ENCODE measurements around the gene INO80C.
A peak's percentile ranks its signal among the peaks of the same experiment; 100 is the strongest.

Gene INO80C

GRCh38 chr18:35497370-35498197 is at the start of gene INO80C:
Gene INO80C (minus strand): TSS chr18:35497960. CDS start chr18:35497874, 86 bp downstream.
- DNase-seq (ENCODE audit: low read depth in 2 of 2), result peak; percentile 88 to 90

- DNase-seq (ENCODE audit: low read depth in 2 of 2), result no peak
These were observed 49.3 kb upstream of the INO80C start for GRCh38 chr18:35547008-35547605.

GRCh38 chr18:35542356-35542755 is 44.6 kb upstream of the INO80C start:
- DNase-seq (ENCODE audit: low read depth in 2 of 2), result no peak

GRCh38 chr18:35535297-35535696 is 37.5 kb upstream of the INO80C start:
- DNase-seq (ENCODE audit: low read depth in 2 of 2), result no peak

GRCh38 chr18:35533916-35534405 is 36.2 kb upstream of the INO80C start:
- no peak for DNase-seq (ENCODE audit: low read depth in 2 of 2)

GRCh38 chr18:35528749-35529274 is 31.1 kb upstream of the INO80C start:
- no peak for DNase-seq (ENCODE audit: low read depth in 2 of 2)

- no peak for DNase-seq (ENCODE audit: low read depth in 2 of 2)
These were observed 28.8 kb upstream of the INO80C start for GRCh38 chr18:35526495-35527059.

GRCh38 chr18:35525795-35526494 is 28.2 kb upstream of the INO80C start:
- DNase-seq (ENCODE audit: low read depth in 2 of 2), result no peak

- DNase-seq (ENCODE audit: low read depth in 2 of 2), result no peak
These were observed 26.5 kb upstream of the INO80C start for GRCh38 chr18:35524226-35524625.

- no peak for DNase-seq (ENCODE audit: low read depth in 2 of 2)
These were observed 24.6 kb upstream of the INO80C start for GRCh38 chr18:35522130-35522959.

GRCh38 chr18:35521133-35521532 is 23.4 kb upstream of the INO80C start:
- DNase-seq (ENCODE audit: low read depth in 2 of 2), result no peak

GRCh38 chr18:35519148-35519899 is 21.6 kb upstream of the INO80C start:
- no peak for DNase-seq (ENCODE audit: low read depth in 2 of 2)

GRCh38 chr18:35517715-35518114 is 20.0 kb upstream of the INO80C start:
- DNase-seq (ENCODE audit: low read depth in 2 of 2), result no peak

GRCh38 chr18:35516789-35517188 is 19.0 kb upstream of the INO80C start:
- DNase-seq (ENCODE audit: low read depth in 2 of 2), result no peak

GRCh38 chr18:35516351-35516750 is 18.6 kb upstream of the INO80C start:
- no peak for DNase-seq (ENCODE audit: low read depth in 2 of 2)

GRCh38 chr18:35515460-35516130 is 17.8 kb upstream of the INO80C start:
- no peak for DNase-seq (ENCODE audit: low read depth in 2 of 2)

- no peak for DNase-seq (ENCODE audit: low read depth in 2 of 2)
These were observed 17.1 kb upstream of the INO80C start for GRCh38 chr18:35514752-35515459.

GRCh38 chr18:35514283-35514682 is 16.5 kb upstream of the INO80C start:
- DNase-seq (ENCODE audit: low read depth in 2 of 2), result no peak
